Chondrocyte (in vitro differentiated cells): ENCODE data around the gene CYB561D2. TPM values are rescaled to one million over a fixed set of nuclear protein-coding genes. Genes with fewer than 3 reads are reported as not detected.
"Not testable (repeated sequence)": the region's sequence is repeated elsewhere in the genome, so short reads cannot be mapped to it uniquely, and the experiment has no call there.

Experiments used
- DNase-seq: peaks from one replicate; pipeline ENCODE4 v3.0.0; 2021; ENCODE audit warnings: mixed read lengths, low spot score
- H3K27ac Mint-ChIP-seq: one replicate; pipeline ENCODE4 v1.8.0; 2021; ENCODE audit warnings: mild to moderate bottlenecking, moderate library complexity, mixed read lengths; ENCODE audit not compliant: unreplicated experiment
- H3K27me3 Mint-ChIP-seq: 2 replicates; pipeline ENCODE4 v1.8.0; 2021; ENCODE audit warnings: low read depth, mixed read lengths
- H3K36me3 Mint-ChIP-seq: 2 replicates; pipeline ENCODE4 v1.8.0; 2021; ENCODE audit warnings: low read depth, mixed read lengths
- H3K4me1 Mint-ChIP-seq: 2 replicates; pipeline ENCODE4 v1.8.0; 2021; ENCODE audit warnings: low read depth, mild to moderate bottlenecking, mixed read lengths
- H3K4me3 Mint-ChIP-seq: one replicate; pipeline ENCODE4 v1.8.0; 2021; ENCODE audit warnings: mild to moderate bottlenecking, moderate library complexity, mixed read lengths; ENCODE audit not compliant: unreplicated experiment
- H3K9me3 Mint-ChIP-seq: 2 replicates; pipeline ENCODE4 v1.8.0; 2021; ENCODE audit warnings: low read depth, mixed read lengths
- CTCF ChIP-seq: fragments of 200-600 bp; sonication (generic); IDR thresholded peaks from 2 replicates; pipeline ENCODE4 v1.5.0; 2021; ENCODE audit warnings: antibody characterized with exemption, mild to moderate bottlenecking, moderate library complexity
- long read RNA-seq: library from polyadenylated mRNA; stranded (forward); transcript quantifications from one replicate; pipeline ENCODE4 v2.0.0, GENCODE V29; 2021
- total RNA-seq: library from RNA; stranded (reverse); gene quantifications from 3 replicates; pipeline ENCODE4 v1.2.1, GENCODE V29; 2021

CYB561D2 gene
- 18.2 to 29.4 TPM (median 19.5 TPM) in 3 replicates for total RNA-seq
- long read RNA-seq, transcript CYB561D2-201 (4 exons, 1,225 nt), result major isoform, 15 of 43 reads
- long read RNA-seq, transcript CYB561D2-202 (3 exons, 1,533 nt), result minor isoform, 7 of 43 reads
- long read RNA-seq, transcript CYB561D2-205 (4 exons, 1,319 nt), result minor isoform, 14 of 43 reads
- long read RNA-seq, partial matches to known transcripts, result 1 of 43 reads
- long read RNA-seq, other reads (novel, unspliced or antisense), result 2 of 43 reads

- H3K9me3 Mint-ChIP-seq, result no peaks in the 10 kb centered on the region
- peaks cover 8% of the 10 kb centered on the region for H3K36me3 Mint-ChIP-seq
- no peaks in the 10 kb centered on the region for H3K27me3 Mint-ChIP-seq
- peak; percentile 98 for DNase-seq
- H3K27ac Mint-ChIP-seq, result peak within 1 kb of the TSS; percentile 96
- H3K4me1 Mint-ChIP-seq, result peaks cover 44% of the 10 kb centered on the region
- peak; percentile 16 for TF ChIP-seq CTCF
- H3K4me3 Mint-ChIP-seq, result peak within 1 kb of the TSS; percentile 92
Measured at GRCh38 chr3:50350527-50351322, at the start of gene CYB561D2, which contains the start of gene NPRL2. Gene CYB561D2 (plus strand): TSS chr3:50350862. CDS start chr3:50351434, 572 bp downstream. Gene NPRL2 (minus strand): TSS chr3:50350775. CDS start chr3:50350652, 123 bp downstream.

- Mint-ChIP-seq H3K36me3 (no peaks in the 10 kb centered on the region), H3K9me3 (no peaks in the 10 kb centered on the region), H3K27me3 (no peaks in the 10 kb centered on the region), H3K27ac (no peak overlapping the region), H3K4me1 (peaks cover 24% of the 10 kb centered on the region), H3K4me3 (no peak overlapping the region)
- no peak for DNase-seq
- TF ChIP-seq CTCF, result no peak
Measured at GRCh38 chr3:50302095-50303012, 48.3 kb upstream of the CYB561D2 start.

- H3K9me3 Mint-ChIP-seq, result no peaks in the 10 kb centered on the region
- H3K27ac Mint-ChIP-seq, result no peak within 1 kb of the TSS
- H3K27me3 Mint-ChIP-seq, result no peaks in the 10 kb centered on the region
- peaks cover 20% of the 10 kb centered on the region for H3K4me1 Mint-ChIP-seq
- no peak for DNase-seq
- no peaks in the 10 kb centered on the region for H3K36me3 Mint-ChIP-seq
- TF ChIP-seq CTCF, result no peak
- no peak within 1 kb of the TSS for H3K4me3 Mint-ChIP-seq
Measured at GRCh38 chr3:50303013-50303815, 47.4 kb upstream of the CYB561D2 start, which contains the start of gene HYAL1. Gene HYAL1 (minus strand): TSS chr3:50303574. CDS start chr3:50302956, 618 bp downstream.

- H3K4me3 Mint-ChIP-seq, result no peak overlapping the region
- H3K4me1 Mint-ChIP-seq, result peaks cover 14% of the 10 kb centered on the region
- H3K36me3 Mint-ChIP-seq, result no peaks in the 10 kb centered on the region
- no peak for DNase-seq
- no peak for TF ChIP-seq CTCF
- H3K27me3 Mint-ChIP-seq, result no peaks in the 10 kb centered on the region
- no peak overlapping the region for H3K27ac Mint-ChIP-seq
- H3K9me3 Mint-ChIP-seq, result no peaks in the 10 kb centered on the region
Measured at GRCh38 chr3:50304601-50305000, 46.1 kb upstream of the CYB561D2 start.

GRCh38 chr3:50312041-50312440, 38.6 kb upstream of the CYB561D2 start:
- H3K27me3 Mint-ChIP-seq, result not testable (repeated sequence)

More at GRCh38 chr3:50312041-50312440, 38.6 kb upstream of the CYB561D2 start:
- not testable (repeated sequence) for H3K27ac Mint-ChIP-seq, H3K4me1 Mint-ChIP-seq, DNase-seq, H3K9me3 Mint-ChIP-seq, H3K4me3 Mint-ChIP-seq, H3K36me3 Mint-ChIP-seq
